Tibial artery (tissue), 4 donors: ENCODE results near the gene ELSPBP1.

Source experiments
- DNase-seq, 2 donors: peaks; one replicate each; pipeline ENCODE4 v3.0.0-alpha.2; 2019
- H3K27ac ChIP-seq, 2 donors: fragments of 200-600 bp; sonication (generic) in 1 of 2; 1 replicate in 1 of 2; 2 replicates in 1 of 2; pipeline ENCODE4 v1.5.1; 2018 to 2019; ENCODE audit warnings: mild to moderate bottlenecking in 1 of 2
- H3K27me3 ChIP-seq, 2 donors: fragments of 200-600 bp; sonication (generic) in 1 of 2; one replicate each; pipeline versions ENCODE4 v1.5.1 to v1.6.0; 2016 to 2019
- H3K36me3 ChIP-seq, 3 donors: fragments of 200-600 bp; sonication (generic) in 2 of 3; one replicate each; pipeline ENCODE4 v1.5.1; 2016 to 2019; ENCODE audit warnings: mild to moderate bottlenecking in 2 of 3
- H3K4me1 ChIP-seq, 4 donors: fragments of 200-600 bp; sonication (generic) in 2 of 4; 1 replicate in 3 of 4; 2 replicates in 1 of 4; pipeline ENCODE4 v1.5.1; 2016 to 2019
- H3K4me3 ChIP-seq, 2 donors: fragments of 200-600 bp; sonication (generic) in 1 of 2; 1 replicate in 1 of 2; 2 replicates in 1 of 2; pipeline ENCODE4 v1.5.1; 2018 to 2019; ENCODE audit warnings: mild to moderate bottlenecking in 2 of 2
- H3K9me3 ChIP-seq, 3 donors: fragments of 200-600 bp; sonication (generic) in 1 of 3; one replicate each; pipeline ENCODE4 v1.5.1; 2016 to 2019
- CTCF ChIP-seq, 2 experiments: fragments of 200-600 bp in 1 of 2; fragments of 450-650 bp in 1 of 2; IDR thresholded peaks; one replicate each; pipeline ENCODE4 v1.5.1; 2017 to 2019; ENCODE audit warnings: antibody characterized with exemption in 2 of 2, mild to moderate bottlenecking in 1 of 2, moderate library complexity in 1 of 2
- intact Hi-C: fragments of 100-400 bp; cut with DNase I; formaldehyde crosslinking; loops from one replicate; pipeline ENCODE4 v1.15.0; 2023; ENCODE audit warnings: low total_unique reads

Gene ELSPBP1

DNA sequence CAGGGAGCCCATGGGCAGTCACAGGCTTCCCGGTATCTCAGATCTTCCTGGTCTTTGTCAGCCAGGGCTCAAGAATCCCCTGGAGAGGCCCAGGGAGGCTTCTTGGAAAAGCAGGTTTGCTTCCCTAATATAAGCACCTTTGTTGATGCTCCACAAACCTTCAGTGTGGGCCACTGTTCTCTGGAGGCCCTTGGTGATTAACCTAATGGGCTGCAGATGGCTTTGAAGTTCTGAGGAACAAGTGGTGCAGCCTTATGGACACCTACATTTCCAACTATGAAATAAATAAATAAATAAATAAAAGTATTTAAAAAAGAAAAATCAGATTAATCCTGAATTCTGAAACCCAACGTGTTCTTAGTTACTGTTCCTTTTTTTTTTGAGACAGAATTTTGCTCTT is 2.4 kb upstream of the ELSPBP1 start, which contains the start of gene BSPH1:
Gene BSPH1 (minus strand): TSS at position 101 of the 400 bp plus-strand sequence. CDS start 89 bp downstream, at position 12.
- DNase-seq = no peak
- intact Hi-C loops = no loop called here
- Histone ChIP-seq H3K36me3 (no peaks in the 10 kb centered on the region), H3K9me3 (no peaks in the 10 kb centered on the region), H3K27ac (no peak within 1 kb of the TSS), H3K27me3 (peaks cover 0 to 36% of the 10 kb centered on the region in 2 donors), H3K4me1 (no peaks in the 10 kb centered on the region), H3K4me3 (no peak within 1 kb of the TSS)
- TF ChIP-seq CTCF (IDR thresholded peaks at IDR 0.05) = no peak

DNA sequence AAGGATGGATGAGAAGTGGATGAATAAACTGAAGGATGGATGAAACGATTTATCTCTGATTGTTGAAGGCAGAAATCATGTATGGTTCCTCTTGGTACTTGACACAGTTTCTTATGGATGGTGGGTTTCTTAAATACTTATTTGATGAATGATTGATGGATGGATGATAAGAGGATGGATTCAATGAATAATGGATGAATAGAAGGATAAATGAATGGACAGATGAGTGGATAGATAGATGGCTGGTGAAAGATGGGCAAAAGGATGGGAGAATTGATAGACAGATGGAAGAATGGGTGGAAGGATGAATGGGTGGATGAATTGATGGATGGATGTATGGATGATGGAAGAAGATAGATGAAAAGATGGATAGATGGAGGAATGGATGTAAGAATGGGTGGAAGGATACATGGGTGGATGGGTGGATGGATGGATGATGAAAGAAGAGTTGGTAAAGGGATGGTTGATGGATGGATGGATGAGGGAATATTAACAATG is 1.8 kb downstream of the ELSPBP1 start:
- no peak overlapping the region for H3K27ac ChIP-seq
- H3K27me3 ChIP-seq = peaks cover 0 to 20% of the 10 kb centered on the region in 2 donors
- H3K9me3 ChIP-seq = no peaks in the 10 kb centered on the region
- no peaks in the 10 kb centered on the region for H3K4me1 ChIP-seq
- intact Hi-C loops = no loop called here
- DNase-seq = no peak
- no peak for TF ChIP-seq CTCF (IDR thresholded peaks at IDR 0.05)
- H3K4me3 ChIP-seq = no peak overlapping the region
- H3K36me3 ChIP-seq = no peaks in the 10 kb centered on the region

GRCh38 chr19:47998800-47999199 is 4.4 kb downstream of the ELSPBP1 start:
- H3K27me3 ChIP-seq = peaks cover 0 to 8% of the 10 kb centered on the region in 2 donors
- no peak for DNase-seq
- H3K36me3 ChIP-seq = no peaks in the 10 kb centered on the region
- H3K4me1 ChIP-seq = no peaks in the 10 kb centered on the region
- H3K27ac ChIP-seq = no peak overlapping the region
- TF ChIP-seq CTCF (IDR thresholded peaks at IDR 0.05) = no peak
- no peak overlapping the region for H3K4me3 ChIP-seq
- intact Hi-C loops = no loop called here
- H3K9me3 ChIP-seq = no peaks in the 10 kb centered on the region

DNA sequence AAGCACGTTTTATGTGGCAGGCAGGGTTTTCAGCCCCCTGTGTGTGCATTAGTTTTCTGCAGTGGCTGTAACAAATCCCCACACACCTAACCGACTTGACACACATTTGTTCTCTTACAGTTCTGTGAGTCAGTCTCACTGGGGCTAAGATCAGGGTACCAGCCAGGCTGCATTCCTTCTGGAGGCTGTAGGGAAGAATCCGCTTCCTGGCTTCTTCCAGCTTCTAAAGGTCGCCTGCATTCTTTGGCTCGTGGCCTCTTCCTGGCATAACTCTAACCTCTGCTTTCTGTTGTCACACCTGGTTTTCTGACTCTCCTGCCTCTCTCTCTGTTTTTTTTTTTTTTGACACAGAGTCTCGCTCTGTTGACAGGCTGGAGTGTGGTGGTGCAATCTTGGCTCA is 6.4 kb downstream of the ELSPBP1 start:
- Histone ChIP-seq H3K27ac (no peak overlapping the region), H3K4me3 (no peak overlapping the region), H3K27me3 (peaks cover 0 to 10% of the 10 kb centered on the region in 2 donors), H3K36me3 (no peaks in the 10 kb centered on the region), H3K4me1 (no peaks in the 10 kb centered on the region), H3K9me3 (no peaks in the 10 kb centered on the region)
- DNase-seq = no peak
- TF ChIP-seq CTCF (IDR thresholded peaks at IDR 0.05) = no peak
- intact Hi-C loops = loop anchor here (5.0 kb wide), 1 partner anchor 51 kb away; no protein-coding TSS in a partner anchor

DNA sequence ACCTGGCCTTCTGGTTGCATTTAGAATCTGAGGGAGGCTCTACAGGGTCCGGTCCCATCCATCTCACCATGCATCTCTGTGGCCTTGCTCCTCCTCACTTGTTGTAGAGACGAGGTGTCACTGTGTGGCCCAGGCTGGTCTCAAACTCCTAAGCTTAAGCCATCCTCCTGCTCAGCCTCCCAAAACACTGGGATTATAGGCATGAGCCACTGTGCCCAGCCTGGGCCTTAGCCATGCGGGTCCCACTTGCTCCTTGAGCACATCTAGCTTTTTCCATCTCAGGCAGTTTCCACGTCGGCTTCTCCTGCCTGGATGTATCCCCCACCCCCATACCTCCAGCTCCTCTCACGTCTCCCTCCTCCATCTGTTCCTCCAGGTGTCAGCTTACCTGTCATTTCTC is 9.8 kb downstream of the ELSPBP1 start:
- no peak overlapping the region for H3K27ac ChIP-seq
- DNase-seq = no peak
- H3K4me3 ChIP-seq = no peak overlapping the region
- H3K36me3 ChIP-seq = no peaks in the 10 kb centered on the region
- no peaks in the 10 kb centered on the region for H3K4me1 ChIP-seq
- no peak for TF ChIP-seq CTCF (IDR thresholded peaks at IDR 0.05)
- intact Hi-C loops = loop anchor here (5.0 kb wide), 1 partner anchor 48 kb away; no protein-coding TSS in a partner anchor
- H3K9me3 ChIP-seq = no peaks in the 10 kb centered on the region
- H3K27me3 ChIP-seq = peaks cover 0 to 15% of the 10 kb centered on the region in 2 donors

DNA sequence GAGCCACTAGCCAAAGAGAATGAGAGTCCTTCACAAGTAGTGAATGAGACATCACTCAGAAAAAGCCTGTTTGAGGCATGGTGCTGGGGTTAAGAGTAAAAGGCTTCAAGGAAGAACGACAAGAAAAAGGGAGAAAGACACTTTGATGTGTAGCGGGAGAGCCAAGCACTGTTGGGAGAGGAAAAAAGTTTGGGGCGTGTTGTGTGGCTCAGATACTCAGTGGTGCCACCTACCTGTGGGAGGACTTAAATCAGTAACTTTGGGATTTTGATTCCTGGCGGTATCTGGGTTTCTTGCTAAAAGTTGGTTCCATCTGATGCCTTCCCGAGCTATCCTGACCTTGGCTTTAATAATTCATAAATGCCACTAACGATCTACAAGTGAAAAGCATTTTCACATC is 12.3 kb downstream of the ELSPBP1 start:
- no peak for TF ChIP-seq CTCF (IDR thresholded peaks at IDR 0.05)
- Histone ChIP-seq H3K9me3 (no peaks in the 10 kb centered on the region), H3K4me1 (no peaks in the 10 kb centered on the region), H3K27ac (no peak overlapping the region), H3K36me3 (no peaks in the 10 kb centered on the region), H3K27me3 (peaks cover 0 to 15% of the 10 kb centered on the region in 2 donors), H3K4me3 (no peak overlapping the region)
- no peak for DNase-seq
- intact Hi-C loops = no loop called here
